NCI-H1092 treated with DMSO at 0.1 percent for 48 hours (cell line): ENCODE data around the gene RFPL2.

Experiments used
- DNase-seq: peaks from one replicate; lab custom pipeline; 2025; lab: John Stamatoyannopoulos, UW

Gene RFPL2

DNA sequence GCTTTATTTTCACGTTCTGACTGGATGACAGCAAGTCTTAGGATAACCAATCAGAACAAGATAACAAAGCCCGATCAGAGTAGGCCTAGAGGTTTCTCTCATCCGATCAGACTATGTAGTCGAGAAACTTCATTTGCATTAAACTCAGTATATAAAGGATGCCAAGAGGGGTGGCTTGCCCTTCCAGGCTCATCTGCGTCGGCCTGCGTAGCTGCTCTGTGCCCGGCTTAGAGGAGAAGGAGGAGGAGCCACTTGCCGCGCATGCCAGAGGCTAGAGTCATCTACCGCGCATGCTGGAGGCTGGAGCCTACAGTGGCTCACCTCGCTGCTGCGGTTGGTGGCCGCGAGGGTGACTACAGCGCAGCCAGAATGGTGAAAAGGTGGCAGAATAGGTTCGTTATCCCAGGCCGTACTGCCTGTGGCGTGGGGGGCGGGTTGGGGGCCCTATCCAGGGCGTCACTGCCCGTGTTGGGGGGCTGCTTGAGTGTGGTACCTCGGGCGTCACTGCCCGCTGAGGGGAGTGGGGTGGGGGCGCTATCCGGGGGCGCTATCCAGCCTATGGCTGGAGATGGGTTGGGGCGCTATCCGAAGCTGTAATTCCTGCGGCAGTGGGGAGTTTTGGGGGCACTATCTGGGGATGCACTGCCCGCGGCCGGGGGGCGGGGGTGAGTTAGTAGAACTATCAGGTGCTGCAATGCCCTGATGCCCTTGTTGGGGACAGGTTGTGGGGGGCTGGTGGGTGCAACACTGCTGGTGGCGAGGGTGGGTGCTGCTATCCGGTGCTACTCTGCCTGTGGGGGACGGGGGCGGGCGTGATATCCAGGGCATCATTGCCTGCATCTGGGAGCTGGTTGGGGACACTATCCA is at the start of gene RFPL2:
Gene RFPL2, minus strand, starts transcription at position 218 of the 867 bp plus-strand sequence. CDS start 2,622 bp downstream, outside the sequence.
- DNase-seq: peak; percentile 82

DNA sequence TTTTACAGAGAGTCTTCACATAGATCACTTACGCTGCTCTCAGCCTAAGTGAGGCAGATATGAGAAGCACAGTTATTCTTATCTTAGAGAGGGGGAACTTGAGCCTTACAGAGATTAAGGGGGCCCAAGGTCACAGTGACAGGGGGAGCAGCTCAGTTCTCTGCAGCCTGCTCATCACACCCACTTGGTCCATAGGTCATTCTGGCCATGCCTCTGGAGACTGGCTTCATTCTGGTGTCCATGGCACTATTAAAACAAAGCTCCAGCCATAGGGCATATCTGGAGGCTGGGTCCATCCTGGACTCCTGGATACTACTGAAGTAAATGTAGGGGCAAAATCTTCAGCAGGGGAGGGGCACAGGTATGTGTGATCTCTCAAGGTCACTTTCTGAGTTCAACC is 44.4 kb upstream of the RFPL2 start:
- DNase-seq: no peak

DNA sequence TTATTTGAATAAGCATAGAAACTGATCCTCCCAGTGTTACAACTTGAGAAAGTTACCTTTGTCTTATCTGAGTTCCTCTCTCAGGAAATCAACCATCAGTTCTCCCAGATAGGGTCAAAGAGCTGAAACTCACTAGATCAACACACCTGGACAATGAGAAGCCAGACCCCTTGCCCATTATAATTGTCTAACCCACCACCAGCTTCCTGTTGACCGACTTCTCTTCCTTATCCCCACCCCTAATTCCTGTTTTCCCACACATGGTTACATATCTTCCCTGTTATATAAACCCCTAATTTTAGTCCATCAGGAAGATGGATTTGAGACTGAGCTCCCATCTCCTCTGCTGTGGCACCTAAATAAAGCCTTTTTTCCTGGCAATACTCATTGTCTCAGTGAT is 43.4 kb upstream of the RFPL2 start:
- no peak for DNase-seq

DNA sequence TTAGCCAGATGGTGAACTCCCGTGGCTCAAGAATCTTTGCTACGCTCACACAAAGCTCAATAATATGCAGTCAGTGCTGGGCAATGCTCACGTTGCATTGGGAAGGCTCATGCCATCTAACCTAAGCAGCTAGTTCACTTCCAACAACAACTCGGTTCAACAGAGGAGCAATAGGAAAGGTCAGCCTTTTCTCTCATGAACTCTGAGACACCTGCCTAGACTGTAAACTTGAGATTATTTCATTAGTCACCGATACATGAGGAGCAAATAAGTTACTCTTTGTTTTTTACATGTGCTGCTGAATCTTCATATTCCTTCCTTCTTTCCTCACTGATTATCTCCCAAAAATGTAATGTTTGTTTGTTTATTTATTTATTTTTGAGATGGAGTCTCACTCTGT is 41.3 kb upstream of the RFPL2 start:
- no peak for DNase-seq

DNA sequence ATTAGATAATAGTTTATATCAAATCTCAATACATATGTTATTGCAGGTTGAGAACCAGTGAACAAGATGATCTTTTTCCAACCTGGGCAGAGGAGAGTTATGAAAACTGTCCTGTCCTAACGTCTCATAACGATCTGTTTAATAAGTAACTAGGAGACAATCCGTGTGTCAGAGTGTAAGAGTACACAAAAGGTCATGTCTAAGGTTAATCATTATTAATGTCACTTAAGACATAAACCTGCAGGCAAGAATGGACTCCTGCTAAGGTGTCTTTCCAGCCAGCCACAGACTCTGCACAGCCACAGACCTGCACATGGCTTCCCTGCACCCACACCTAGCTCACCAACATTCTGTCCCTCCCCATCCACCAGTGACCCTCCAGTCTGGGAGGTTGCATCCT is 40.2 kb upstream of the RFPL2 start:
- no peak for DNase-seq

DNA sequence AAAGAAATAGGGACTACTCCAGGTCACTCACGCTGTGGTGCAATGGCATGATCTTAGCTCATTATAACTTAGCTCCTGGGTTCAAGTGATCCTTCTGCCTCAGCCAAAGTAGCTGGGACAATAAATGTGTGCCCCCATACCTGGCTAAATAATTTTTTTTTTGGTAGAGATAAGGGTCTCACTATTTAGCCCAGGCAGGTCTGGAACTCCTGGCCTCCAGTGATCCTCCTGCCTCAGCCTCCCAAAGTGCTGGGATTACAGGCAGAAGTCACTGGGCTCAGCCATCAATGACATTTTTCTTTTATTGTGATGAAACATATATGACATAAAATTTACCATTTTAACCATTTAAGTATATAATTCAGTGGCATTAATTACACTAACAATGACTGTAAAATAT is 39.7 kb upstream of the RFPL2 start:
- DNase-seq: no peak

DNA sequence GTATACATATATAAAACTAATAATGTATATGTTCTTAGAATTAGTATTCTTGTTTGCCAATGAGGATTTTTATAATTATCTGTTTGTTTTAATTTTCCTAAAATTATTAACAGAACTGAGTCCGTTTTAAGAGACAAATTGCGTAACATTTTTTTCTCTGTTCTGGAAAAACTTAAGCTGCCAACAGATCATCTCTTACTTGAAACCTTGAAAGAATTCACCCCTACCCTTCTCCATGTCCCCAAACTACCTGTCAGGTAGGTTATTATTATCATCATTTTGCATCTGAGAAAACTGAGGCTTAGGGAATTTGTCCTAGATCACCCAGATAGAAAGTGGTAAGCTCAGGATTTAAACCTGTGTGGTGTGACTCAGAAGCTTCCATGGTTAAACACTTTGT is 35.6 kb upstream of the RFPL2 start:
- no peak for DNase-seq

DNA sequence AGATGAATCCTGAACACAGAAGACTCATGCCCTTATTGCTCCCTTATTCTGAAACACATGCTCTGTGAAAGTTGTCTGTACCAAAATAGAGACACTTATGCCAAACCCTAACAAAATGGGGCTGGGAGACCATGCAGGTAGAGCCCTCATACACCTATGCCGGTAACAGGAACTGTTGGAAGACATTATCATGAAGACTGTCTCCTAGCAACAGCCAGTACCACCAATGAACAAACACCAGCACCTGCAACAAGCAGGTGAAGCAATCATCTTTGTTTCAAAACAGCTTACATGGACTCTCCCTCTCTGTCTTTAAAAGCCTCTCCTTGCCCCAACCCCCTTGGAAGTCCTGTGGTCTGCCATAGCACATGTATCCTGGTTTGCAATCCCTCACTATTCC is 33.0 kb upstream of the RFPL2 start:
- peak; percentile 26 for DNase-seq

DNA sequence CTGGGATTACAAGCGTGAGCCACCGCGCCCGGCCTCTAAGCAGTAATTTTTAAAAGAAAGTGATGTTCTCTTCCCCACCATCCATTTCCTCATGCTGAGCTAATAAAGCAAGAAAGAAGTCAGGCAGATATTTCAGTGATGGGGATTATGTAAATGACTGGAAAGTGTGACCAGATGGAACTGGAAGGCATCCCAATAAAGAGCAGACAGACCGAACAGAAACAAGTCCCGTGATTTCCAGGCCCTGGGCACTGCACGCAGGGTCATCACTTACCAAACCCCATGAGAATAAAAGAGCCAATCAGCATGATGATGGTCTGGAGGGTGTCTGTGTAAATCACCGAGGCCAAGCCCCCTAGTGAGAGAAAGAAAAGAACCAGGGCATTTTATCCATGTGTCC is 32.1 kb upstream of the RFPL2 start:
- peak; percentile 27 for DNase-seq

DNA sequence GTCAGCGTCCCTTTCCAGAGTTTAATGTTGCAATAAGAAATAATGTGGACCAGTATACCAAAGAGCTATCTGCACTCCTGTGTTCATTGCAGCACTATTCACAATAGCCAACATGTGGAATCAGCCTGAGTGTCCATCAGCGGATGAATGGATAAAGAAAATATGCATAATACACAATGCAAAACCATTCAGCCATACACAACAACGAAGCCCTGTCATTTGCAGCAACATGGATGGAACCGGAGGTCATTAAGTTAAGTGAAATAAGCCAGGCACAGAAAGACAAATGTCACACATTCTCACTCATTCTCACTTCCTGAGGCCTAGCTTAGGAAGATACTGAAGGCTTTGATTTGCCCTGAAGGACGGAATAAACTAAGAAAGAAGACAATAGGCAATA is 28.2 kb upstream of the RFPL2 start:
- DNase-seq: no peak

DNA sequence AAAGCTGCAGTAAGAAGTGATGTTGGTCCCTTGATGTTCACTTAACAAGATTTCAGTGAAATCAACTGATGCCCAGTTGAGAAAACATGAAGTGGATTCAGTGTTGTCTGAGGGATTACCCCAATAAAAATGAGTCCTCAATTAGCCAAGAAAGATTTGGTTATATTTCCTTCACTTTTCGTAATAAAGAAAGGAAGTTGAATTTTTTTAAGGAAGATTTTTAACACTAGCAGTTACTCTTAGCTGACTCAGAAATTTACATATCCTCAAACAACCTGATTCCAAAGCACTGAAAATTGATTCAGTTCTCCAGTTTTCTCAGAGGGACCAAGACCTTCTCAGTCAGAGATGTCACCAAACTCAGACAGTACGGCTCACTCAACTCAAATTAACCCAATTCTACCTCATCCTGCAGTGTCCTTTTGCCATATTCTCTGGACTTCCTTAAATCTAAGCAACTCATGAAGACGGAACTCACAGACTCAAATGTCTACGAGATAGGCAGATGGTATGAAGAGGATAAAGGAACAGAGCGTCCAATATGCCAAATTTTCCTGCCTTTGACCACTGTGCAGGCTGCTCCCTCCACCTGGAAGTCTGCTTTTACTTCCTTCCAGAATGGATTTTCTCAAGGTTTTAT is 27.4 kb upstream of the RFPL2 start:
- no peak for DNase-seq

DNA sequence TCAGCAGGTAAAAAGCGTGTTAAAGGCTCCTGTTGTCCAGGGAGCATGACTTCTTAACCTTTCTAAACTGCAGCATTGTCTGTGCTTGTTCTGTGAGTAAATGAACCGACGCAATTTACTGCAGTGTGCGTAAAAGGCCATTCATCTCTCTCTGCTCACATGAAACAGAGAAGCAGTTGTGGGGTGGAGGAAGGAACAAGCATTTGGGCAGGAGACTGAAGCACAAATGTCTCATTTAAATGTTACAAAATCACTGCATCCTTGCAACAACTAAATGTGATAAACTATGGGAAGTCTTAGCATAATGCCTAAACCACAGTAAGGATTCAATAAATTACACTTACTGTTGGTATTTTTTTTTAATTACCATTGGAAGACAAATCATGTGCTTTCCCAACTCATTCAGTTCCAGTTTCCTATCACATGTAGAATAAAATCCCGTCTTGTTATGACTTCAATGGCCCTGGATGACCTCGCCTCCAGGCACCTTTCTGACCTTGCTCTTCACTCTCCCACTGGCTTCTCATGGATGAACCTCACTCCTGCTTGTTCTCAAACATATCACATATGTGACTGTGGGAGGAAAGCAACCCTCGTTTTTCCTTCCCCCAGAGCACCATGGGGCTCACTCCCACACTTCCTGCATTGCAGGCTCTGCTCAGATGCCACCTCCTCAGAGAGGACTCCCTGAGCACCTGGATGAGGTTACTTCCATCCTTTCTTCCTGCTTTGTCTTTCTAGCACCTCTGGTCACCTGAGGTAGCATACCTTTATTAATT is 21.6 kb upstream of the RFPL2 start:
- DNase-seq: no peak

DNA sequence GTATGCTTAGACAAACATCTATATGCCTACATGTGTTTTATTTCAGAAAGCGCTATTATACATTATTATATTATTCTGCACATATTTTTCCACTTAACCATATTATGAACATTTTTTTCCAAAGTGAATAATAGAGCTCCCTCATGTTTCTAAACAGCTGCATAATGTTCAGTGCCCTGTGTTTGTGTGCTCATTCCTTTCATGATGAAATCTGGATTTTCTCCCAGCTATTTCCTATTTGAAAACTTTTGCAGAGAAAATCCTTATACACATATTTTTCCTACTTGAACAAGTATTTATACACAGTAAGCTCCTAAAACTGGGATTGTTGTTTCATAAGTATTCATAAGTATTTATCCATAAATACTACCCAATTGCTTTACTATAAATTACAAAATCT is 18.1 kb upstream of the RFPL2 start:
- DNase-seq: no peak

DNA sequence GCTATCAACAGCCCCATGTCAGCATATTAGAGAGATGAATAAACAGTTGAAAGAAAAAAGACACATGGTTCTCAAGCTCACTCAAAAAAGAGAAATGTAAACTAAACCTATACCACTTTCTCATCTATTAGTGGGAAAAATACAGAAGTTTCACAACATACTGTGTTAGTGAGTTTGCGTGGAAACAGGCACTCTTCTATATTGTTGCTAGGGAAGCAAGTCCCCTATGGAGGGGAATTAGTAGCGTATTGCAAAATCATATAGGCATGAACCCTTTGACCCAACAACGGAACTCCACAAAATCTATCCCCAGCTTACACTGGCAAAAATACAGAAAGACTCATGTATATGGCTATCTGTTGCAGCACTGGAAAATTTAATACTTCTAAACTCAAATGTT is 14.2 kb upstream of the RFPL2 start:
- DNase-seq: no peak

DNA sequence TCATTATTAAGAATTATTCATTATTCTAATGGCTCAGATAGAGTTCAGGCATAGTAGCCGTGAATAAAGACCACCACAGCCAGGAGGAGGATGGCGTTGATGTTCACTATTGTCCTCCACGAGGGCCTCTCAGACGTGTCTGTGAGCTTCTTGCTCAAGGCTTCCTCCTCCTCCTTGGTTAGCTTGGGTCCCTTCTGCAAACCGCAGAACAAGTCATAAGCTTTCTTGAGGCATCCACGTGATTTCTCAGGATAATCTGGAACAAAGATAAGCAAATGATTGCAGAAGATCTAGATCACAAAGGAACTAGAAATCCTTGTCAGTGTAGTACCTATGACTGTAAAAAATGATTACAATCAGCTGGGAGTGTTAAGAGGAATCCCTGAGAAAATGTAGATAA is 13.6 kb upstream of the RFPL2 start:
- no peak for DNase-seq

DNA sequence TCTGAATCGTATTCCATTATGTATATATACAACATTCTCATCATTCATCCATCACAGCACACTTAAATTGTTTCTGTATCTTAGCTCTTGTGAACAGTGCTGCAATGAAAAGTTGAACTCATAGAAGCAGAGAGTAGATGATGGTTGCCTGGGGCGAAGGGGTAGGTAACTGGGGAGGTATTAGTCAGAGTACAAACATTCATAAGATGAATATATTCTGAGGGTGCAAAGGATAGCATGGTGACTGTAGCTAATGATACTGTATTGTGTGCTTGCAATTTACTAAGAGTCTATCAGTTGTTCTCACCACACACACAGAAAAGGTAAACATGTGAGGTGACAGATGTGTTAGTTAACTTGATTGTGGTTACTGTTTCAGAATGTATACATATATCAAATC is 12.6 kb upstream of the RFPL2 start:
- DNase-seq: no peak

DNA sequence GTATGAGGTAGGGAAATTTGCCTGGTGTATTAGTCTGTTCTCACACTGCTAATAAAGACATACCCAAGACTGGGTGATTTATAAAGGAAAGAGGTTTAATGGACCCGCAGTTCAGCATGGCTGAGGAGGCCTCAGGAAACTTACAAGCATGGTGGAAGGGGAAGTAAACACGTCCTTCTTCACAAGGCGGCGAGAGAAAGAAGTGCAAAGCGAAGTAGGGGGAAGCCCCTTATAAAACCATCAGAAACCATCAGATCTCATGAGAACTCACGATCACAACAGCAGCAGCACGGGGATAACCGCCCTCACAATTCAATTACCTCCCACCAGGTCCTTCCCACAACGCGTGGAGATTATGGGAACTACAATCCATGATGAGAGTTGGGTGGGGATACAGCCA is 12.0 kb upstream of the RFPL2 start:
- DNase-seq: no peak

DNA sequence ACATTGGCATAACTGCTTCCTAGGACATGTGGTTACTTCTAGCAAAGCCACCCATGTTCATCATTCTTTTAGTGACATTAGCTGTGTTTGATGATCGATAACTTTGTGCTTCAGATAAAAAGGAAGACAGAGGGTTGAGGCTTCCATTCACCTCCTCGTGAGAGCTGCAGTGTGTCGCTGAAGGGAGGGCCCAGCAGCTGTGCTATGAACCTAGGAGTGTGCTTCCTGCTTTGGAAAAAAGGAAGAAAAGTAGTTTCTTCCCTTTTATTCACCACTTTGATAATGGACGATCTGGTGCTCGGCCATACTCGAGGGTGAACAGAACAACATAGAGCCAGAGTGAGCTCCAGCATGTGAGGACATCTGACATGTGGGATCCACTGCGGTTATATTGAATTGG is 6.1 kb upstream of the RFPL2 start:
- DNase-seq: no peak

DNA sequence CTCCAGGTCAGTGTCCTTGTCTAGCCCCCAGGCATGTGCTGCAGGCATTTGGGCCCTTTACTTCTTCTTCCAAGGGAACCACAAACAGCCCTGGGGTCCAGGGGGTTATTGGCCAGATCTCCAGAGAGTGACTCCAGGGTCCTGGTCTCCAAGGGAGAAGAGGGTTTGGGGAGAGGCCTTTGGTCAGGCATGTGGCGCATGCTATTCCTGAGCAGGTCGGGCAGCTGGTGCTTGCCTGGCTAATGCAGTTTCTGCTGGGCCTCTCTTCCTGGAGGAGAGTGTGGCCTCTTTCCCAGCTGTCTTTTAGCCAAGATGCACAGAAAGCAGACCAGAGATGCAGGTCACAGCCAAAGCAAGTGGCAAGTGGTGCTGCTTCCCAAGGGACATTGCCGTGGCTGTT is 3.8 kb upstream of the RFPL2 start:
- DNase-seq: no peak

DNA sequence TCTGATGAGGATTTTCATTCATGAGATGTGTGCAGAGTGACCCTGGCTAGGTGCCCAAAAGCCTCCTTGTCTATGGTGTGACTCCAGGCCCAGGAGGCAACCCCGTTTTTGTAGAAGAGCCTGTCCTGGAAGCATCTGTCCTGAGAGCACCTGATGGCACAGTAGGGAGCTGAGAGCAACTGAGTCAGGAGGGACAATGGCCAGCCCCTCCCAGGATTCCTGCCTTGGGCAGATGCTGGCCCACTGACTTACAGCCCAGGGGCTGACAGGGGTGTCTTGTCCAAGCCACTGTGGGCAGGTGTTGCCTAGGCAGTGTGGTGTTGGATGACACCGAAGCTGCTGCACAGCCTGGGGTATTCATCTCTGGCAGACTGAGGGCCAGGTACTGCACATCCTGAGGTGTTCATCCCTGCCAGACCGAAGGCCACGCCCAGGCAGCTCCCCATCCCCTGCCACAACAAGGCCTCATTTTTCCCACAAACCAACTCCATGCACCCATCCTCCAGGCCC is 3.2 kb upstream of the RFPL2 start:
- no peak for DNase-seq

DNA sequence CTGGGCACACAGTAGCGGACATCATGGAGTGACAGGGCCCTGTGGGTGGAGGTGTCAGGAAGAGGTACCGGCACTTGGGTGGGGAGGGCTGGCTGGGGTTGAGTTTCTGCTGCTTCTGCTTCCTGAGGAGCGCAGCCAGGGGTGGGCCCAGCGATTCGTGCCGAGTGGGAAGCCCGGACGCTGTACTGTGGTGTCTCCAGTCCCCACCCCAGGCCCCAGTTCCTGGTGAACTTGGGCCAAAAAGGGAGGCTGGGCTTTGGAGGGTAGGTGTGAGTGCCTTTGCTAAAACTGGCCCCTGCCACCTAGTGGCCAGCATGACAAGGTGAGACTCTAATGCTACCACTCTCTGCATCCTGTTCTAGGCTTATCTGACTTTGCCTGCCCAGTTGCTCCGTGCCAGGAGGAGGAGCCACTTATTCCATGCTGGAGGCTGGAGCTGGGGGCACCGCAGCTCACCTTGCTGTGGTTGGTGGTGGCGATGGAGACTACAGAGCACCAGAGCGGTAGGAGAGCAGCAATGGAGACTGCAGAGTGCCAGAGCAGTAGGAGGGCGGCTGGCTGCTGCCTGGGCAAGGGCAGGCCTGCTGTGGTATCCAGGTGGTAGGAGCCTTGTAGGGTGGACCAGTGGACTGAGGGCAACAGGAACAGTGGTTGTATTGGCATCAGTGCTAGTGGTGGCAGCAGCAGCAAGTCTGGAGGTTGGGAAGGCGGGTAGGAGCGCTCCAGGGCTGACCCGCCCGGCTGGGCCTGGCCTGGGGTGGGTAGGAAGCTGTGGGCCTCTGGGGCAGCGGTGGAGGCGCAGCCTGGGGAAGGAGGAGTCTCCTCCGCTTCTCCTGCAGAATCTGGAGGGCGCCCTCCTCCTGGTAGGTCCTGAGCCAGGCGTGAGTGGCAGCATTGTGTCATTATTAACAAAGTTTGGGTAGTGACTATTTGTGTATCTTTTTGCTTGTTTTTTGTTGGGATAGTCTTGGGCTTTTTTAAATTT is 2.2 kb upstream of the RFPL2 start:
- DNase-seq: peak; percentile 2
